HG03280 (cell line): ENCODE measurements around the gene GPR146.
"Not testable (repeated sequence)": the region's sequence is repeated elsewhere in the genome, so short reads cannot be mapped to it uniquely, and the experiment has no call there.

Experiments used
- ATAC-seq: cut with Tn5 transposase; IDR thresholded peaks from one replicate; pipeline ENCODE4 v1.9.1; 2021; ENCODE audit warnings: mild to moderate bottlenecking, moderate library complexity; ENCODE audit not compliant: unreplicated experiment

GPR146 gene

DNA sequence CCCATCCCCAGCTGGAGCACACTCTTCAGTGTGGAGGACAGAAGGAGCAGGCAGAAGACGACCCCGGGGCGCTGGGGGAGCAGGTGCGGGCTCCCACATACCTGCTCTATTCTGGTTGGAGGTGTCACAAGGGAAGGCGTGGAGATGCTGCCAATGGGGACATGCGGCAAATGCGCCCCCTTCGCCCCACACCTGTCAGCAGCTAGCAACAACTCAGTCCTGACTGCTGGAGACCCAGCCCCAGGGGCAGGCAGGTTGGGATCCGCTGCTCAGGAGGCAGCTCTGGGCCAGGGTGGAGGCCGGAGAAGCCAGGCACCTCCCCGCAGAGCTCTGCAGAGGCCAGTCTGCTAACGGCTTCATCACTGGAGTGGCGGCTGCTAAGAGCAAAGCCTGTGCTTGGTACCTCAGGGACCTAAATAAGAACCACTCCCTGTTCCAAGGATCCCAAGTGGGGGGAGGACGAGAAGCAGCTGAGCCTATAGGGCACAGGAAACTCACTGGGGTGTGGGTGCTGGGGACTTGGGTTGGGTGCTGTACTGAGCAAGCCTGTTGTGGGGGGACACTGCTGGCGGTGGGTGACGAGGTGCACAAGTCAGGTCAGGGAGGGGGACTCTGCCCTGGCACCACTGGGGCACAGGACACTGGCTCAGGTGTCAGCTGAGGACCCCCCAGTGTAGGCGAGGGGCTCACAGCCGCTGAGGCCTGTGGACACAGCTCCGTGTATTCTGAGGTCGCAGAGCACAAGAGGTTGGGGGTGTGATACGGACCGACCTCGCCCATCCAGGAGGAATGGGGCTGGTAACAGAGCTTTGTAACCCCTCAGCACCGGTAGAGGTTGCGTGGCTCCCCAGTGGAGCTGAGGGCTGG is 19.2 kb upstream of the GPR146 start:
- ATAC-seq, result no peak

DNA sequence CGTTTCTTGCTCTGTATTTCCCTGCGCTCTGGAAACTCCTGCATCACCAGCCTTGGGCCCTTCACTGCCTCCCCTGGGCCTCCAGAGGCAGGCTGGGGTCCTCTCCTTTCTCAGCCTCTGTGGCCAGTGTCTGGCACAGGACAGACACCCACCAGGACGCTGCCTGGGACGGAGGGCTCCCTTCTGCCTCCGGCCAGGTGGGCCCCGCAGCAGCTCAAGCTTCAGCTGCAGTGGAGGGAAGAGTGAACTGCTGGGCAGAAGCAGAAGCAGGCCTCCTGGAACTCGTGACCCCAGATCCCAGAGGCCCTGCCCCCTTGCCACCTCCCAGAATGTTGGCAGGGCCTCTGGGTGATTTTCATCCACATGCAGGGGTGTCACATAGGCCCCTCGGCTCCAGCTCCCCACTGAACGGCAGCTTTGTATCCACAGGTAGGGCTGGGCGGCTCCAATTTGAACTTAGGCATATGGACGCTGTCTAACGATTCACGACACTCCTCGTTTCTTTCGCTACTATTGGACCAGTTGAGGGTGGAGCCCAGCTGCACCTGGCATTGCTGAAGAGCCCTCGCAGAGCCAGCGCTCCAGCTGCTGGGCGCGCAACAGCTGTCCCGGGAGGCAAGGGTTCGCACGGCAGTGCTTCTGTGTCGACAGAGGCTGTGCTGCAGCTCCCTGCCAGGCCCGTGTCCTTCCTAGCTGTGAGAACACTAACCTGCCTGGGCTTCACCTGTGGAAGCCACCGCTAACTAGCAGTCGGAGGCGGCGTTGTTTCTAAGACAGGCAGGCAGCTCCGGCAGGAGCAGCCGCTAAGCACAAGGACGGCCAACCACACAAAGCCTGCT is 18.4 kb upstream of the GPR146 start:
- ATAC-seq, result no peak

DNA sequence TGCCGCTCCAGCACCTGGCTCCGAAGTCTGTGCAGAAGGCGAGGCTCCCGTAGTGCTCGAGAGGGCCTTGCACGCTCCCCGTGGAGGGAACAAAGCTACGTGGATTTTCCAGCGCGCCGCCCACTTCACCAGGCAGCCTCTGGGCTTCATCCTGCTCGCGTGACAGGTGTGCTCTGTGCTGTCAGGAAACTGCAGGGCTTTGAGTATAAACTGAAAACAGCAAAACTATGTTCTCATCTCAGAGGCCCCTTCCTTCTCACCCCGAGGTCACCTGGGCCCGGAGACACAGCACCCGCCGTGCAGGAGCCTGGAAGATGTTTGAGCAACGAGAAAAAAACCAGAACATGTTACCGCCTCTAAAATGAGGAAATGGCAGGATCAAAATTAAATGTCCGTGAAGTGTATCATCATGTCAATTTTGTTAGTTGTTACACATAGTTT is 17.6 kb upstream of the GPR146 start:
- no peak for ATAC-seq

DNA sequence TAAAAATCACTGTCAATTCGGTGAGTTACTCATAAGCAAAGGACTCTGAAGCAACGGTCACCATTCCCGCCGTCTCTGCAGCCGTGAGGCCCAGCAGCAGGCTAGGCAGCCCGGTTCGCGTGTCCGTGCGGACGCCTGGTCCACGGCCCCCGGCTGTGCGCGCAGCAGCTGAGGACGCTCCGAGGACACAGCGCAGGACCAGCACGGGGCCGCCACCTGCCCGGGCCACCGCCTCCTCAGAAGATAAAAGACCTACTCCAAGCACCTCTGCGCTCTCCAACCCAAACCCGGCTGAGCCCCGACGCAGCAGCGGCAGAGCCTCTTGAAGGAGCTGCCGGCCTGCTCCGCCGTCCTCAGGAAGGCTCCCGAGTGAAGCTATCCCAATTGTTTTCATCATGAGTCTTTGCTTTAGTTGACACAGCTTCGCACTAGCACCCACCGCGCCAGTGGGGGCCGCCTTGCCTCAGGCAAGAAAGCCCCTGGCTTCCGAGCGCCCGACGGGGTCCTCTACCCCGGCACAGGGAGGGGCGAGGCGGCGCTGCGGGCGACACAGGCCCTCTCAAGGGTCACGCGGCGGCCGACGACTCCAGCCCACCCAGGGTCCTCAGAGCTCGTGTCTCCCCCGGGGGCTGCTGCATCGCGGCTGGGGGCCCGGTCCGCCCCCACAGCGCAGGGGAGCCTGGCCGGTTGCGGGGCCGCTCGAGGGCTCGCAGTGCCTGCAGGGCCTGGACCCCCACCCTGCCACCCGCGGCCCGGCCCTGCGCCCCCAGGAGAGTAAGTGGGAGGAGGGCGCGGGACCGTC is 16.9 kb upstream of the GPR146 start:
- ATAC-seq, result peak; percentile 1

DNA sequence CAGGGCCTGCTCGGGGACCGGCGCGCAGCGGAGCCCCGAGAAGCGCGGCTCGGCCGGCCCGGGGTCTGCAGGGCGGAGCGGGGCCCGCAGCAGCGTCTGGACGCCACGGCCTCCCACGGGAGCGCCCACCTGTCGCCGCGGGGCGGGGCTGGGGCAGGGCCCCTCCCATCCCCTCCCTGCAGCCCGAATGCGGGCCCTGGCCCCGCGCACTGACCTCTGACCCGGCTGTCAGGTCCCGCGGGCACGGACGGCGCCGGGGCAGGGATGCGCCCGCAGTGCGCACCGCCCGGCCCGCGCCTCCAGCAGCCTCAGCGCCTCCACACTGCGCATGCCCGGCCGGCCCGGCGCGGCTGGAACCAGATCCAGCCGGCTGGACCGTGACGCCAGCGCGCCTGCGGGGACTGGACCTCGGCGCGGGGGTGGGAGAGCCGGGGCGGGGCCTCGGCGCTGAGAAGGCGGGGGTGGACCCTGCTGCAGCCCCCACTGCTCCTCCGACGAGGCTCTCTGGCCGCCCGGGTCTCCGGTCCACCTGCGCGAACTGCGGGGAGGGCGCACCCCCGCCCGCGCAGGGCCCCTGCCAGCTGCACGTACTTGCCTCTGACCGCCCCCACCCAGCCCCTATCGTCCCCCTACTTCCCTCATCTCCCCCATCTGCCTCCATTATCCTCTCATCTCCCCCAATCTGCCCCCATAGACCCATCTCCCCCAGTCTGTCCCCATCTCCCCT is 16.1 kb upstream of the GPR146 start:
- ATAC-seq, result peak; percentile 67

DNA sequence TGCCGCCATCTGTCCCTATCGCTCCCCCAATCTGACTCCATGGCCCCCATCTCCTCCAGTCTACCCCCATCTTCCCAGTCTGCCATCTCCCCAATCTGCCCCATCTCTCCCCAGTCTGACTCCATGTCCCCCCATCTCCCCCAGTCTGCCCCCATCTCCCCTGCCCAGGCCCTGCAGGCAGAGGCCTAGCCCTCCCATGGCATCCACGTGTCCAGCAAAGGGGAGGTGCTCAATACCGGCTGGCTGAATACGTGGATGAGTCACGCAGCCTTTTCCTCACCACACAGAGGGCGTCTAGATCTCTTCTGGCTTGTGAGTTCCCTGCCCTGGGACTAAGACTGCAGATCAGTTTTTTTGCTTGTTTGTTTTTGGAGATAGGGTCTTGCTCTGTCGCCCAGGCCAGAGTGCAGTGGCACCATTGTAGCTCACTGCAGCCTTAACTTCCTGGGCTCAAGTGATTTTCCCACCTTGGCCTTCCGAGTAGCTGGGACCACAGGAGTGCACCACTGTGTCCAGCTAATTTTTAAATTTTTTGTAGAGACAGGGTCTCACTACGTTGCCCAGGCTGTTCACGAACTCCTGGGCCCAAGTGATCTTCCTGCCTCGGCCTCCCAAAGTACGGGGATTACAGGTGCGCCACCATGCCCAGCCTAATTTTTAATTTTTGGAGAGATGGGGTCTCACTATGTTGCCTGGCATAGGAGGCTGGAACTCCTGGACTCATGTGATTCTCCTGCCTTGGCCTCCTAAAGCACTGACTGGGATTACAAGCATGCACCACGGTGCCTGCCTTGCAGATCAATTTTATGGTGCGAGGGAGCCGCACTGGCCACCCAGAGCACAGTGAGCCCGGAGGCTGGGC is 15.3 kb upstream of the GPR146 start:
- no peak for ATAC-seq

DNA sequence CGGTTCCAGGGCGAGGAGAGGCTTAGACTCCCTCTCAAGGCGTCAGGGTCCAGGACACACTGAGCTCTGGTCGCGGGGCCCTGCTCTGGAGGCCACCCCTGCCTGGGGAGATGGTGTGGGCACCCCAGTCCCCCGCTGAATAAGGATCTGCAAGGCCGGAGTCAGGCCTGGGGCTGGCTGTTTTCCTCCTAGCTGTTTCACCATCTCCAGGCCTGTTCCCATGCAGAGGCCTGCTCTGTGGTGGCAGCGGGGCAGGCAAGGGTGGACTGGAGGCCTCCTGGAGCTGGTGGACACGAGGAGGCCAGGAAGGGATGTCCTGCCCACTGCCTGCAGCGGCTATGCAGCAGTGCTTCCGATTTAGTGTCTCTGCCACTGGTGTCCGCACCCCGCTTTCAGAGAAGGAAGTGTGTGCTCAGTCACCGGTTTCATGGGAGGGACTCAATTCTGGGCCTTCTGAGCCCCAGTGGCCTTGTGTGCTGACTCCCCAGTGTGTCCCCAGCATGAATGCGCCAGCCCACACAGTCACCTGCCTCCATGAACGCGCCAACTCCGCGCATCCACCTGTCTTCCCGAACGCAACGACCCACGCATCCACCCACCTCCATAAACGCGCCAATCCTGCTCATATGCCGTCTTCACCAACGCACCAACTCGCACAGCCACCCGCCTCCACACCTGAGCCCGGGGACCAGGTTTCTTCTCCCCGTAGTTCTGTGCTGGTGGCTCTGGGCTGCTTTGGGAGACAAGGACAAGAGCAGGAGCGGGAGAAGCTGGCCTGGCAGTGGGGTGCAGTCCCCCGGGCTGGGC is 14.5 kb upstream of the GPR146 start:
- no peak for ATAC-seq

DNA sequence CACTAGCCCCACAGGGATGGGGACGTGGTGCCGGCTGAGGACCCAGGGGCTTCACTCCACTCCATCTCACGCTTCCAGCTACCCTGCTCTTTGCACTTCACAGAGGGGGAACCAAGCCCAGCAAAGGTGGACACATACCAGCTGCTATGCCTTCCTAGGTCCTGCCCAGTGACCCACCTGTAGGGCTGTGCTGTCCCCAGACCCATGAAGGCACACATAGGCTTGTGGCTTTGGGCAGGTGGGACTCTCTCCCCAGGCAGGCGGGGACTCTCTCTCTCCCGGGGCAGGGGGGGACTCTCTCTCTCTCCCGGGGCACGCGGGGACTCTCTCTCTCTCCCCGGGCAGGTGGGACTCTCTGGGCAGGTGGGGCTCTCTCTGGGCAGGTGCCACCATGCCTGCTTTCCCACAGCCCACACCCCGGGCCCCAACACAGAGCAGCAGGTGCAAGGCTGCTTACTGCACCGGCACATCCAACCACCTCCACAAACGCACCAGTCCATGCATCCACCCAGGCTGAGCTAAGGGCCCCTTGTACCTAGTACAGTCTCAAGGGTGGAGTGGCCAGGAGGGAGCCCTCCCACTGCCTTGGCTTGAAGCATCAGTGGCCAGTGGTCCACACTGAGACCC is 13.8 kb upstream of the GPR146 start:
- ATAC-seq, result no peak

DNA sequence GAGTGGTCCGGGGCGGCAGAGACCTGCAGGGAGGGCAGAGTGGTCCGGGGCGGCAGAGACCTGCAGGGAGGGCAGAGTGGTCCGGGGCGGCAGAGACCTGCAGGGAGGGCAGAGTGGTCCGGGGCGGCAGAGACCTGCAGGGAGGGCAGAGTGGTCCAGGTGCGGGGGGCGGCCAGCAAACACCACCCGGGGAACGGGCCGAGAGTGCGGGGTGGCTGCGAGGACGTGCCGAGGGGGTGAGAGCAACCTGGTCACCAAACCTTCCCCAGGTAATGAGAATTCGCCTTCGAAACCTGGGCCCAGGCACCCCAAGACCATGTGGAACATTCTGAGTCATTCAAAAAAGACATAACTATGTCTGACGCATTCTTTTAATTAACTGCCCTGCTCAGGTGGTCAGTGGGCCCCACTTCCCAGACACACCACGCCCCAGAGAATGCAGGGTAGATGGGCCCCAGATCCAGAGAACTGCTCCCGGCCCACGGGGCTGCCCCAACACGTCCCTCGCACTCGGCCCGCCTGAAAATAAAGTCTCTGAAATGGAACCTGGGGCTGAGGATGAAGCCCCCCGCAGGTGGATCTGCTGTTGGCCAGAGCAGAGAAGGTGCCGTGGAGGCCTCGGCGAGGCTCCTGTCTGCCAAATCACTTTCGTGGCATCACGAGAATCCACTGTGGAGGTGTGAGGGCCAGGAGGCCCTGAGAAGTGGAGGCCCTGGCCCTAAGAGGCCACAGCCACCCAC is 12.5 kb upstream of the GPR146 start:
- no peak for ATAC-seq

DNA sequence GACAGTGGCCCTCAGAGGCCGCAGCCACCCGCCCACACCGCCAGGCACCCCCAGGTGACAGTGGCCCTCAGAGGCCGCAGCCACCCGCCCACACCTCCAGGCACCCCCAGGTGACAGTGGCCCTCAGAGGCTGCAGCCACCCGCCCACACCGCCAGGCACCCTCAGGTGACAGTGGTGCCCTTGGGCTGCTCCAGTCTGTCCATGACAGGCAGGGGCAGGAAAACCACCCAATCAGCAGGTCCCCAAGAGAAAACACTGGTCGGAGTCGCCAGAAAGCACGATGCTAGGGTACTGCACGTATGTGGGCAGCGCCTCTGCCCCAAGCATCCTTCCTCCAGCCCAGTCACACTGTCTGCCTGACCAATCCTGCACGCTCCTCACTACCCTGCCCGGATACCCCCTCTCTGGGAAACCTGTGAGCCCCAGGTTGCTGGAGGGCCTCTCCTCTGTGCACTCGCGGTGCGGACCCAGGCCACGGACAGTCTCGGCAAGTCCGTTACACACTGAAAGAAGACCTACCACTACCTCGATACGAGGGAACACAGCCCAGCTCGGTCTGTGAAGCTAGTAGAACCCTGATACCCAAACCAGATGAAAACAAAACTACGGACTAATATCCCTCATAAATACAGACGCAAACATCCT is 11.7 kb upstream of the GPR146 start:
- no peak for ATAC-seq

DNA sequence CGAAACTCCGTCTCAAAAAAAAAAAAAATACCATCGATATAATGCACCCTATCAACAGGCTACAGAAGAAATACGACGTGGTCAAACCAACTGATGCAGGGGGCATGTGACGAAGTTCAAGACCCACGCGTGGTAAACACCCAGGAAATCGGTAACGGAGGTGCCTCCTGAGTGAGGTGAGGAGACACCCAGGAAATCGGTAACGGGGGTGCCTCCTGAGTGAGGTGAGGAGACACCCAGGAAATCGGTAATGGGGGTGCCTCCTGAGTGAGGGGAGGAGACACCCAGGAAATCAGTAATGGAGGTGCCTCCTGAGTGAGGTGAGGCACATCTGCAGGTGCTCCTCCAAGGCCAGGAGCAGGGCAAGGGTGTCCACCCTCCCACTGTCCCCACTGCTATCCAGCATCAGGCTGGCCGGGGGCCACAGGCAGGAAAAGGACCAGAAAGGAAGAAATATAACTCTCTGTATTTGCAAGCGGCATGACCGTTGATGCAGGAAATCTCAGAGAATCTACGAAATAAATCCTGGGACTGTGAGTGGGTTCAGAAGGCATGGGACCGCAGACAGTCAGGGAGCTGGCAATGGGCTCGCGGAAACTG is 10.7 kb upstream of the GPR146 start:
- no peak for ATAC-seq

DNA sequence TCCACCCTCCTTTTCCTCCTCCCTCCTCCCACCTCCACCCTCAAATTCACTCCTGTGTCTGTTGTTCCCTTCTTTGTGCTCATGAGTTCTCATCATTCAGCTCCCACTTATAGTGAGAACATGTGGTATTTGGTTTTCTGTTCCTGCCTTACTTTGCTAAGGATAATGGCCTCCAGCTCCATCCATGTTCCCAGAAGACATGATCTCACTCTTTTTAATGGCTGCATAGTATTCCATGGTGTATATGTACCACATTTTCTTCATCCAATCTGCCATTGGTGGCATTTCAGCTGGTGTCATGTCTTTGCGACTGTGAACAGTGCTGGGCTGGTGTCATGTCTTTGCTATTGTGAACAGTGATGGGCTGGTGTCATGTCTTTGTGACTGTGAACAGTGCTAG is 9.6 kb upstream of the GPR146 start:
- ATAC-seq, result not testable (repeated sequence)

DNA sequence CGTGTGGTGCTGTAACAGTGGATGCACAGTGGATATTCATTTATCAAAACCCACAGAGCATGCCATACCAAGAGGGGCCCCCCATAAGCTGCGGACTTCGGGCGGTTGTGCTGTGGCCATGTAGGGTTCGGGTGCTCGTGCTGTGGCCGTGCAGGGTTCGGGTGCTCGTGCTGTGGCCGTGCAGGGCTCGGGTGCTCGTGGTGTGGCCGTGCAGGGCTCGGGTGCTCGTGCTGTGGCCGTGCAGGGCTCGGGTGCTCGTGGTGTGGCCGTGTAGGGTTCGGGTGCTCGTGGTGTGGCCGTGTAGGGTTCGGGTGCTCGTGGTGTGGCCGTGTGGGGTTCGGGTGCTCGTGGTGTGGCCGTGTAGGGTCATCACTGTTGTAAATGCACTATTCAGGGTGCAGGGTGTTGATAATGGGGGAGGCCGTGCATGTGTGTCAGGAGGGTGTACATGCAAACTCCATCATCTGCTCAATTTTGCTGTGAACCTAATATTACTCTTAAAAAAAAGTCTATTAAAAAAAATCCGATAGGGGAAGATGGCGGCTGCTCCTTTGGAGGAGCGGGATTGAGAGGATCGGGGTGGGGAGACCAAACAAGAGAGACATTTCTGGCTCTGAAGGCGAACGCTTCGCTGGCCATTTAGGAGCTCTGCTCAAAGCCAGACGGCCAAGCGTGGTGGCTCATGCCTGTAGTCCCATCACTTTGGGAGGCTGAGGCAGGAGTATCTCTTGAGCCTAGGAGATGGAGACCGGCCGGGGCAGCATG is 8.0 kb upstream of the GPR146 start:
- not testable (repeated sequence) for ATAC-seq

DNA sequence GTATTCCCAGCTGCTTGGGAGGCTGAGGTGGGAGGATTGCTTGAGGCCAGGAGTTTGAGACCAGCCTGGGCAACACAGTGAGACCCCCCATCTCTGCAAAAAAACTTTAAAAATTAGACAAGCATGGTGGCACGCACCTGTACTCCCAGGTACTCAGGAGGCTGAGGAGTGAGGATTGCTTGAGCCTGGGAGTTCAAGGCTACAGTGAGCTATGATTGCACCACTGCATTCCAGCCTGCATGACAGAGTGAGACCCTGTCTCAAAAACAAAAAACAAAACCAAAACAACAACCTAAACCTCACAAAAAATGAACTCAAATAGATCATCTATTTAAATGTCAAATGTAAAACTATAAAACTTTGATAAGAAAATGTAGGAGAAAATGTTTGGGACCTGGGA is 4.1 kb upstream of the GPR146 start:
- not testable (repeated sequence) for ATAC-seq

DNA sequence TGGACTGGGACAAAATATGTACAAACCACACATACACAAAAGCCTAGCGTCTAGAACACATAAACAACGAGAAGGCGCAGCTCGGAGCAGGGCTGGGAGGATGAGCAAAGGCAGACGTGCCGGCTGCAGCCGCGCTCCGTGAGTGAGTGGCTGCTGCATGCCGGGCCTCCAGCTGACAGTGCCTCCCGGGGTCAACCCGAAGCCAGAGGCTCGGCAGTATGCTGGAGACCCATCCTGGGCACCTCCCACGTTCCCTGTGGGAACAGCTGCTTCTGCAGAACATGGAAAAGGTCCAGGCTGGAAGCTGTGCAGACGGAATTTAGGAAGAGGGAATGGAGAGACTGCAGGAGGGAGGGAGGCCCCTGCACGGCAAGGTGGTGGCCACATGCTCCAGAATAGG is 3.6 kb upstream of the GPR146 start:
- no peak for ATAC-seq
